PC-3 (cell line): ENCODE measurements around the gene CDKL2. TPM values are rescaled to one million over a fixed set of nuclear protein-coding genes. Genes with fewer than 3 reads are reported as not detected.

Experiments used
- ATAC-seq: fragments of 200-7000 bp; cut with Tn5 transposase; 2 replicates; pipeline ENCODE4 v1.9.1; 2020; ENCODE audit warnings: mild to moderate bottlenecking, moderate library complexity
- BruUV-seq: library from RNA; stranded (reverse); fragments of 400-500 nt; replicated peaks from 2 replicates; lab custom pipeline; 2021; lab: Mats Ljungman, UMichigan
- CTCF ChIA-PET: fragments of 300-600 bp; sonication (Branson Sonifier 250); formaldehyde crosslinking; loops from one replicate; lab custom pipeline; 2022; ENCODE audit warnings: antibody characterized with exemption; lab: Charles Lee
- POLR2A ChIA-PET: fragments of 300-600 bp; sonication (Branson Sonifier 250); formaldehyde crosslinking; loops from one replicate; lab custom pipeline; 2022; ENCODE audit warnings: antibody characterized with exemption; ENCODE audit not compliant: unreplicated experiment; lab: Charles Lee
- DNase-seq: peaks from one replicate; pipeline ENCODE4 v3.0.0-alpha.2; 2015
- H2AFZ ChIP-seq: fragments of 300-600 bp; sonication (generic); 2 replicates; pipeline ENCODE4 v1.6.0; 2016; ENCODE audit warnings: antibody characterized with exemption, low read length
- H3F3A ChIP-seq: fragments of 300-600 bp; sonication (generic); one replicate; pipeline ENCODE4 v1.6.0; 2017; ENCODE audit warnings: antibody characterized with exemption, low read length, control low read depth, mild to moderate bottlenecking; ENCODE audit not compliant: unreplicated experiment
- H3K27ac ChIP-seq: fragments of 300-600 bp; sonication (generic); 2 replicates; pipeline ENCODE4 v1.5.1; 2016; ENCODE audit warnings: mild to moderate bottlenecking, low read length
- H3K27me3 ChIP-seq: fragments of 300-600 bp; sonication (generic); 2 replicates; pipeline ENCODE4 v1.6.1; 2016; ENCODE audit warnings: low read length, mixed read lengths
- H3K36me3 ChIP-seq: fragments of 300-600 bp; sonication (generic); 2 replicates; pipeline ENCODE4 v1.6.1; 2016; ENCODE audit warnings: low read depth, mixed run types, low read length, mixed read lengths
- H3K4me1 ChIP-seq: fragments of 300-600 bp; sonication (generic); 2 replicates; pipeline ENCODE4 v1.5.1; 2016; ENCODE audit warnings: low read length; ENCODE audit not compliant: insufficient read depth
- H3K4me2 ChIP-seq: fragments of 300-600 bp; sonication (generic); 2 replicates; pipeline ENCODE4 v1.6.0; 2016; ENCODE audit warnings: low read length
- H3K4me3 ChIP-seq: fragments of 300-600 bp; sonication (generic); 2 replicates; pipeline ENCODE4 v1.5.1; 2016; ENCODE audit warnings: mild to moderate bottlenecking, low read length, mixed read lengths
- H3K79me2 ChIP-seq: fragments of 300-600 bp; sonication (generic); 2 replicates; pipeline ENCODE4 v1.6.1; 2017; ENCODE audit warnings: low read length, mixed read lengths
- H3K9ac ChIP-seq: fragments of 300-600 bp; sonication (generic); 2 replicates; pipeline ENCODE4 v1.6.0; 2016; ENCODE audit warnings: mild to moderate bottlenecking, low read length
- H3K9me2 ChIP-seq: fragments of 300-600 bp; sonication (generic); replicated peaks from 2 replicates; pipeline ENCODE4 v1.6.1; 2016; ENCODE audit warnings: mixed run types, low read length, mixed read lengths
- H3K9me3 ChIP-seq: fragments of 300-600 bp; sonication (generic); 2 replicates; pipeline ENCODE4 v1.6.1; 2016; ENCODE audit warnings: low read length, mixed read lengths
- H4K20me1 ChIP-seq: fragments of 300-600 bp; sonication (generic); 2 replicates; pipeline ENCODE4 v1.6.1; 2016; ENCODE audit warnings: low read length, mixed read lengths
- EZH2 ChIP-seq: fragments of 300-600 bp; sonication (generic); IDR thresholded peaks from one replicate; pipeline ENCODE4 v1.6.1; 2017; ENCODE audit warnings: antibody characterized with exemption, mild to moderate bottlenecking, low read length; ENCODE audit not compliant: unreplicated experiment
- EZH2phosphoT487 ChIP-seq: fragments of 300-600 bp; sonication (generic); IDR thresholded peaks from 2 replicates; pipeline ENCODE4 v1.6.1; 2018; ENCODE audit warnings: mild to moderate bottlenecking, antibody characterized with exemption, low read length, borderline replicate concordance
- intact Hi-C: fragments of 100-400 bp; cut with micrococcal nuclease; formaldehyde crosslinking; loops from 2 replicates; pipeline ENCODE4 v1.9.0; 2023
- total RNA-seq: library from RNA; depleted of rRNA; stranded (reverse); fragments of >200 nt; gene quantifications from 2 replicates; pipeline ENCODE4 v1.2.3, GENCODE V29; 2014
- TF ChIP-seq, protein P1 (sequence below): fragments of 300-600 bp; sonication (generic); conservative IDR thresholded peaks from 2 replicates; pipeline ENCODE4 v1.5.1; 2017; ENCODE audit warnings: antibody characterized with exemption, low read depth, mild to moderate bottlenecking, low read length

Gene CDKL2
- total RNA-seq, 1 experiment from 2014 or later: 0.55 TPM

DNA sequence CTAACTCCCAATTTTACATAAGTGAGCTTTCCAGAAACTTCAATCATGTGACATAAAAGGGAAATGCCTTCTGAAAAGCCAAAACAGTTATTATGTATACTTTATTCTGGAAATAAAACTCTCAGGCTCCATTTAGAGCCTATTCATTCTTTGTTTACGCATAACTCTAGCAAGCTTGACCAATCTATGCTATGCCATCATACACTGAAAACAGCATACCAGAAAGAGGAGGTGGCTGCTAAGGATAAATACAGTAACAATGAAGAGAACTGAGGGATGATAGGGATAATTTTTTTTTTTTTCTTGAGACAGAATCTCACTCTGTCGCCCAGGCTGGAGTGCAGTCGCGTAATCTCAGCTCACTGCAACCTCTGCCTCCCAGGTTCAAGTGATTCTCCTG lies 24.4 kb downstream of the CDKL2 start:
- Histone ChIP-seq H3K36me3 (no peaks in the 10 kb centered on the region), H3K4me1 (no peaks in the 10 kb centered on the region), H3K27me3 (no peaks in the 10 kb centered on the region), H4K20me1 (no peaks in the 10 kb centered on the region), H3F3A (no peaks in the 10 kb centered on the region), H3K4me2 (no peak overlapping the region), H3K9me2 (no peaks in the 10 kb centered on the region), H2AFZ (no peak overlapping the region), H3K4me3 (no peak overlapping the region), H3K9me3 (no peaks in the 10 kb centered on the region), H3K27ac (no peak overlapping the region), H3K9ac (no peak overlapping the region), H3K79me2 (no peaks in the 10 kb centered on the region)
- TF ChIP-seq EZH2: no peak
- TF ChIP-seq EZH2phosphoT487: no peak
- TF ChIP-seq, protein P1, sequence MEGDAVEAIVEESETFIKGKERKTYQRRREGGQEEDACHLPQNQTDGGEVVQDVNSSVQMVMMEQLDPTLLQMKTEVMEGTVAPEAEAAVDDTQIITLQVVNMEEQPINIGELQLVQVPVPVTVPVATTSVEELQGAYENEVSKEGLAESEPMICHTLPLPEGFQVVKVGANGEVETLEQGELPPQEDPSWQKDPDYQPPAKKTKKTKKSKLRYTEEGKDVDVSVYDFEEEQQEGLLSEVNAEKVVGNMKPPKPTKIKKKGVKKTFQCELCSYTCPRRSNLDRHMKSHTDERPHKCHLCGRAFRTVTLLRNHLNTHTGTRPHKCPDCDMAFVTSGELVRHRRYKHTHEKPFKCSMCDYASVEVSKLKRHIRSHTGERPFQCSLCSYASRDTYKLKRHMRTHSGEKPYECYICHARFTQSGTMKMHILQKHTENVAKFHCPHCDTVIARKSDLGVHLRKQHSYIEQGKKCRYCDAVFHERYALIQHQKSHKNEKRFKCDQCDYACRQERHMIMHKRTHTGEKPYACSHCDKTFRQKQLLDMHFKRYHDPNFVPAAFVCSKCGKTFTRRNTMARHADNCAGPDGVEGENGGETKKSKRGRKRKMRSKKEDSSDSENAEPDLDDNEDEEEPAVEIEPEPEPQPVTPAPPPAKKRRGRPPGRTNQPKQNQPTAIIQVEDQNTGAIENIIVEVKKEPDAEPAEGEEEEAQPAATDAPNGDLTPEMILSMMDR: no peak
- DNase-seq: no peak
- no peak for ATAC-seq
- BruUV-seq: no TSS peak
- intact Hi-C loops: no loop called here
- POLR2A ChIA-PET: no interaction called here
- CTCF ChIA-PET: no interaction called here

DNA sequence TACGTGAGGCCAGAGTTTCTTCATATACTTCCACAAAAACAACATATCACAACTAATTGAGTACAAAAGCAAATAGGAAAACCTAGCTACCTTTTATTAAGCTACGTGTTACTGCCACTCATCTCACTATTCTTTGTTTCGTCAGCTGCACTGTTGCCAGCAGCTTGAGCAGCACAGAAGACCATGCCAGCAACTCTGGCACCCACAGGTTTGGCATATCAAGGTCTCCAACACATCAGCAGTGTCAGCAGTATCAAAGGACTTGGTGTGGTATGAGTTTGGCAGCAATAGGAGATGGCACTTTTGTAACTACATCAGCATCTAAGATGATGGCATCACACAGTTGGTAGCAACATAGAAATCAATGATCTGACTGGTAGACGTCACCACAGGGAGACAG lies 30.7 kb downstream of the CDKL2 start:
- Histone ChIP-seq H3K9me2 (no peaks in the 10 kb centered on the region), H3F3A (no peaks in the 10 kb centered on the region), H3K9ac (no peak overlapping the region), H2AFZ (no peak overlapping the region), H3K4me3 (no peak overlapping the region), H3K36me3 (no peaks in the 10 kb centered on the region), H3K79me2 (no peaks in the 10 kb centered on the region), H3K27me3 (no peaks in the 10 kb centered on the region), H3K4me2 (no peak overlapping the region), H3K27ac (no peak overlapping the region), H4K20me1 (no peaks in the 10 kb centered on the region), H3K9me3 (no peaks in the 10 kb centered on the region), H3K4me1 (no peaks in the 10 kb centered on the region)
- BruUV-seq: no TSS peak
- ATAC-seq: no peak
- TF ChIP-seq, protein P1: no peak
- TF ChIP-seq EZH2phosphoT487 (no peak), EZH2 (no peak)
- ChIA-PET POLR2A (no interaction called here), CTCF (no interaction called here)
- intact Hi-C loops: no loop called here
- DNase-seq: no peak

DNA sequence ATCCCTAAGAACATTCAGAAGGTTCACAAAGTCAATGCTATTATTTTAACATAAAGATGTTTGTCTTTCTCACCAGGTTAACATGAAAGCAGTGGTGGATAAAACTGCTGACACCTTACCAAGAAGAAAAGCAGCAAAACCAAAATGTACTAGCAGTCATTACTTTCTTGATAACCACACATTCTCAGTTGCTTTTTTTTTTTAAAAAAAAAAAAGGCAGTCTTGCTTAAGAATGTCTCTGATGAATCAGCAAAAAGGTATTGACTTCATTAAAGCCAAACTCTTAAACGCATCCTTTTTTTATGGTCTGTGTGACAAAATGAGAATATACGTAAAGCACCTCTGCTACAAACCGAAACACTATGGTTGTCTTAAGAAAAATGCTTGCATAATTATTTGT lies 31.9 kb downstream of the CDKL2 start:
- no peaks in the 10 kb centered on the region for H3K9me3 ChIP-seq
- H4K20me1 ChIP-seq: no peaks in the 10 kb centered on the region
- H3K9ac ChIP-seq: no peak overlapping the region
- ATAC-seq (no peak), DNase-seq (peak; percentile 8)
- intact Hi-C loops: no loop called here
- H3K4me1 ChIP-seq: no peaks in the 10 kb centered on the region
- H3K36me3 ChIP-seq: no peaks in the 10 kb centered on the region
- H3K9me2 ChIP-seq: no peaks in the 10 kb centered on the region
- H3F3A ChIP-seq: no peaks in the 10 kb centered on the region
- no peaks in the 10 kb centered on the region for H3K27me3 ChIP-seq
- no peak overlapping the region for H3K4me2 ChIP-seq
- no peaks in the 10 kb centered on the region for H3K79me2 ChIP-seq
- TF ChIP-seq EZH2phosphoT487: no peak
- TF ChIP-seq, protein P1: no peak
- no peak for TF ChIP-seq EZH2
- BruUV-seq: no TSS peak
- POLR2A ChIA-PET: no interaction called here
- H3K27ac ChIP-seq: no peak overlapping the region
- H2AFZ ChIP-seq: no peak overlapping the region
- CTCF ChIA-PET: no interaction called here
- H3K4me3 ChIP-seq: no peak overlapping the region
